C4-2B (cell line): ENCODE measurements around the gene DNAH8.

Experiments
- ZFX ChIP-seq: fragments of 450-650 bp; IDR thresholded peaks from 2 replicates; pipeline ENCODE4 v1.6.1; 2017
- TF ChIP-seq, protein P1 (sequence below): fragments of 450-650 bp; conservative IDR thresholded peaks from 2 replicates; pipeline ENCODE4 v1.5.1; 2017; ENCODE audit warnings: mild to moderate bottlenecking

DNA sequence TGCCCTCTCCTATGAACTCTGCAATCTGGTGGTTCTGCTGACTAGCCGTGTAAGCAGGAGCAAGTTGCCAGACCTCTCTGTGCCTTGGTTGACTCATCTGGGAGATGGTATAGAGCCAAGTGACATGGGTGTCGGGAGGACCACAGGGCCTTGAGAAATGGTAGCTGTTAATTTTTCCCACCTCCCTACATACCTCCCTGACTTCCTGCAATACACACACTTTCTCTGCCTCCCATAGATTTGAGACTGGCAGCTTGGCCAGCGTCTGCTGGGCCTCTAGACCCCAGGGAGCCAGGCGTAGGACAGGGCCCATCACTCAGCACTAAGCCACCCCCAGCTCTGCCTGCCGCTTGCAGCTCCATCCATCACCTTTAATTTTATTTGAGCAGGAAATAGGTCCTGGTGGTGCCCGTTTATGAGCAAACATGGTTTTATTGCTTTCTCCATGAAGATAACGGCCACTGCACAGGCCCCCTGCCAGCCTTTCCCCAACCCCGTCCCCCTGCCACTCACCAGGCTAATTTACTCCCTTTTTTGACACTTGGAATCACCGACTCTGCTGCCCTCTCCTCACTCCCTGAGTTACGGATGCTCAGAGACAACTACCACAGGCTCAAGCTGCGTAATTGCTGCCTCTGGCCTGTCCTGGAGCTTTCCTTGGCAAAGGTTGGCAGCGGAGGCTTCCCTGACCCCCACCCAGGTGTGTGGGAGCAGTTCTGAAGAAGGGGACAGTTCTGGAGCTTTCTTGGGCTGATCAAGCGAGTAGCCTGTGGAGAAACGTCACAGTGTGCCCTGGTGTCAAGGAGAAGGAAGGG is 344.6 kb downstream of the DNAH8 start:
- TF ChIP-seq, protein P1, sequence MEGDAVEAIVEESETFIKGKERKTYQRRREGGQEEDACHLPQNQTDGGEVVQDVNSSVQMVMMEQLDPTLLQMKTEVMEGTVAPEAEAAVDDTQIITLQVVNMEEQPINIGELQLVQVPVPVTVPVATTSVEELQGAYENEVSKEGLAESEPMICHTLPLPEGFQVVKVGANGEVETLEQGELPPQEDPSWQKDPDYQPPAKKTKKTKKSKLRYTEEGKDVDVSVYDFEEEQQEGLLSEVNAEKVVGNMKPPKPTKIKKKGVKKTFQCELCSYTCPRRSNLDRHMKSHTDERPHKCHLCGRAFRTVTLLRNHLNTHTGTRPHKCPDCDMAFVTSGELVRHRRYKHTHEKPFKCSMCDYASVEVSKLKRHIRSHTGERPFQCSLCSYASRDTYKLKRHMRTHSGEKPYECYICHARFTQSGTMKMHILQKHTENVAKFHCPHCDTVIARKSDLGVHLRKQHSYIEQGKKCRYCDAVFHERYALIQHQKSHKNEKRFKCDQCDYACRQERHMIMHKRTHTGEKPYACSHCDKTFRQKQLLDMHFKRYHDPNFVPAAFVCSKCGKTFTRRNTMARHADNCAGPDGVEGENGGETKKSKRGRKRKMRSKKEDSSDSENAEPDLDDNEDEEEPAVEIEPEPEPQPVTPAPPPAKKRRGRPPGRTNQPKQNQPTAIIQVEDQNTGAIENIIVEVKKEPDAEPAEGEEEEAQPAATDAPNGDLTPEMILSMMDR = no peak
- no peak for TF ChIP-seq ZFX
